Neural cell (in vitro differentiated cells): Measurements from ENCODE around the gene ULBP1. TPM values are rescaled to one million over a fixed set of nuclear protein-coding genes. Genes with fewer than 3 reads are reported as not detected.
"Not testable (repeated sequence)": the region's sequence is repeated elsewhere in the genome, so short reads cannot be mapped to it uniquely, and the experiment has no call there.

Experiments
- H2AFZ ChIP-seq: fragments of 200-600, 300-800 bp; sonication (generic), shearing (Covaris generic); 2 replicates; pipeline ENCODE4 v1.6.0; 2014; ENCODE audit warnings: low read depth, mild to moderate bottlenecking, antibody characterized with exemption, low read length, moderate library complexity
- H3F3A ChIP-seq: fragments of 200-600 bp; shearing (Covaris generic); 2 replicates; pipeline ENCODE4 v1.6.1; 2016; ENCODE audit warnings: mild to moderate bottlenecking, moderate library complexity, mixed read lengths, antibody characterized with exemption, low read length; ENCODE audit not compliant: insufficient read depth, poor library complexity, severe bottlenecking
- H3K27ac ChIP-seq: fragments of 200-600, 300-800 bp; sonication (generic), shearing (Covaris generic); 2 replicates; pipeline ENCODE4 v1.5.1; 2014; ENCODE audit warnings: mild to moderate bottlenecking, low read length, moderate library complexity
- H3K27me3 ChIP-seq: fragments of 300-800, 200-600 bp; sonication (generic), shearing (Covaris generic); 2 replicates; pipeline ENCODE4 v1.6.0; 2014; ENCODE audit warnings: mild to moderate bottlenecking, low read depth, low read length, moderate library complexity; ENCODE audit not compliant: insufficient read depth
- H3K36me3 ChIP-seq: fragments of 300-800, 200-600 bp; sonication (generic), shearing (Covaris generic); 2 replicates; pipeline ENCODE4 v1.5.1; 2014; ENCODE audit warnings: mild to moderate bottlenecking, antibody characterized with exemption, low read length, moderate library complexity; ENCODE audit not compliant: insufficient read depth
- H3K4me2 ChIP-seq: fragments of 300-800, 200-600 bp; sonication (generic), shearing (Covaris generic); 2 replicates; pipeline ENCODE4 v1.6.0; 2014; ENCODE audit warnings: mild to moderate bottlenecking, low read length
- H3K4me3 ChIP-seq: fragments of 300-800, 200-600 bp; sonication (generic), shearing (Covaris generic); 2 replicates; pipeline ENCODE4 v1.5.1; 2014; ENCODE audit warnings: mild to moderate bottlenecking, low read length, moderate library complexity
- H3K79me2 ChIP-seq: fragments of 200-600 bp; shearing (Covaris generic); replicated peaks from 2 replicates; pipeline ENCODE4 v1.6.0; 2014; ENCODE audit warnings: mild to moderate bottlenecking, low read length, moderate library complexity; ENCODE audit not compliant: insufficient read depth
- H3K9ac ChIP-seq: fragments of 300-800, 200-600 bp; sonication (generic), shearing (Covaris generic); 2 replicates; pipeline ENCODE4 v1.6.1; 2016; ENCODE audit warnings: mild to moderate bottlenecking, low read length, mixed read lengths
- H3K9me2 ChIP-seq: fragments of 200-600 bp; shearing (Covaris generic); 2 replicates; pipeline ENCODE4 v1.6.1; 2016; ENCODE audit warnings: mild to moderate bottlenecking, low read length, mixed read lengths; ENCODE audit not compliant: insufficient read depth
- H3K9me3 ChIP-seq: fragments of 200-600, 300-800 bp; sonication (generic), shearing (Covaris generic); 2 replicates; pipeline ENCODE4 v1.6.1; 2016; ENCODE audit warnings: mild to moderate bottlenecking, mixed run types, low read length, moderate library complexity, mixed read lengths
- H4K20me1 ChIP-seq: fragments of 200-600 bp; shearing (Covaris generic); 2 replicates; pipeline ENCODE4 v1.6.1; 2016; ENCODE audit warnings: mild to moderate bottlenecking, mixed run types; ENCODE audit not compliant: insufficient read depth
- CTCF ChIP-seq: fragments of 450-650 bp; IDR thresholded peaks from 2 replicates; pipeline ENCODE4 v1.5.1; 2014; ENCODE audit warnings: antibody characterized with exemption, mild to moderate bottlenecking, moderate library complexity; ENCODE audit not compliant: poor library complexity, severe bottlenecking
- EP300 ChIP-seq: fragments of 450-650 bp; conservative IDR thresholded peaks from 2 replicates; pipeline ENCODE4 v1.6.1; 2014; ENCODE audit warnings: antibody characterized with exemption, mild to moderate bottlenecking, moderate library complexity; ENCODE audit not compliant: poor library complexity, severe bottlenecking
- EZH2 ChIP-seq: fragments of 200-600, 300-800 bp; shearing (Covaris generic), sonication (generic); IDR thresholded peaks from 2 replicates; pipeline ENCODE4 v1.6.1; 2014; ENCODE audit warnings: antibody characterized with exemption, low read length, borderline replicate concordance, mild to moderate bottlenecking; ENCODE audit not compliant: insufficient read depth, poor library complexity, severe bottlenecking
- MXI1 ChIP-seq: fragments of 450-650 bp; conservative IDR thresholded peaks from 2 replicates; pipeline ENCODE4 v1.6.1; 2014; ENCODE audit warnings: antibody characterized with exemption, mild to moderate bottlenecking; ENCODE audit not compliant: poor library complexity, severe bottlenecking
- POLR2AphosphoS5 ChIP-seq: IDR thresholded peaks from 2 replicates; pipeline ENCODE4 v1.6.1; 2012
- RAD21 ChIP-seq: fragments of 450-650 bp; conservative IDR thresholded peaks from 2 replicates; pipeline ENCODE4 v1.6.1; 2014; ENCODE audit warnings: antibody characterized with exemption, mild to moderate bottlenecking, moderate library complexity
- REST ChIP-seq: IDR thresholded peaks from 2 replicates; pipeline ENCODE4 v1.6.1; 2012; ENCODE audit warnings: borderline replicate concordance
- SMC3 ChIP-seq: fragments of 450-650 bp; conservative IDR thresholded peaks from 2 replicates; pipeline ENCODE4 v1.6.1; 2014; ENCODE audit warnings: antibody characterized with exemption, mild to moderate bottlenecking, moderate library complexity; ENCODE audit not compliant: poor library complexity
- TAF1 ChIP-seq: IDR thresholded peaks from 2 replicates; pipeline ENCODE4 v1.6.1; 2012; ENCODE audit warnings: low read depth
- polyA plus RNA-seq: library from polyadenylated mRNA; depleted of rRNA; stranded (reverse); fragments of >200 nt; gene quantifications from 2 replicates; pipeline ENCODE4 v1.2.3, GENCODE V29; 2014

Gene ULBP1
- polyA plus RNA-seq, 1 donor from 2014 or later, result 0.22 TPM

- no peak overlapping the region for H2AFZ ChIP-seq
- H3K9me2 ChIP-seq, result no peaks in the 10 kb centered on the region
- H4K20me1 ChIP-seq, result no peaks in the 10 kb centered on the region
- peaks cover 68% of the 10 kb centered on the region for H3K27me3 ChIP-seq
- H3K9ac ChIP-seq, result no peak overlapping the region
- H3K4me2 ChIP-seq, result no peak overlapping the region
- no peaks in the 10 kb centered on the region for H3F3A ChIP-seq
- TF ChIP-seq POLR2AphosphoS5, result no peak
- no peak for TF ChIP-seq TAF1
- no peak for TF ChIP-seq MXI1
- no peak for TF ChIP-seq REST
- no peak for TF ChIP-seq RAD21
- TF ChIP-seq EP300, result no peak
- TF ChIP-seq CTCF, result no peak
- no peak for TF ChIP-seq SMC3
- TF ChIP-seq EZH2, result no peak
- H3K36me3 ChIP-seq, result no peaks in the 10 kb centered on the region
- no peak overlapping the region for H3K4me3 ChIP-seq
- no peaks in the 10 kb centered on the region for H3K79me2 ChIP-seq
- H3K27ac ChIP-seq, result no peak overlapping the region
- no peaks in the 10 kb centered on the region for H3K9me3 ChIP-seq
Observed at GRCh38 chr6:150008588-150008987, 44.8 kb downstream of the ULBP1 start.

GRCh38 chr6:150012846-150013784 lies 49.4 kb downstream of the ULBP1 start:
- H3K4me3 ChIP-seq, H3K4me2 ChIP-seq, H3F3A ChIP-seq, H3K9me3 ChIP-seq, H4K20me1 ChIP-seq, H3K9me2 ChIP-seq, H3K9ac ChIP-seq, H3K79me2 ChIP-seq, H2AFZ ChIP-seq, H3K36me3 ChIP-seq, H3K27ac ChIP-seq: not testable (repeated sequence)
- H3K27me3 ChIP-seq, result peaks cover 90% of the 10 kb centered on the region

GRCh38 chr6:150013785-150014622 lies 50.3 kb downstream of the ULBP1 start:
- not testable (repeated sequence) for H3K4me2 ChIP-seq, H4K20me1 ChIP-seq, H3F3A ChIP-seq, H3K9ac ChIP-seq, H3K9me3 ChIP-seq, H3K36me3 ChIP-seq, H3K27ac ChIP-seq, H3K79me2 ChIP-seq, H3K4me3 ChIP-seq, H3K9me2 ChIP-seq, H2AFZ ChIP-seq
- peaks cover 88% of the 10 kb centered on the region for H3K27me3 ChIP-seq

- peaks cover 81% of the 10 kb centered on the region for H3K27me3 ChIP-seq
- not testable (repeated sequence) for H3K36me3 ChIP-seq, H3K4me3 ChIP-seq, H3K4me2 ChIP-seq, H3F3A ChIP-seq, H3K9me2 ChIP-seq, H3K9ac ChIP-seq, H3K27ac ChIP-seq, H3K79me2 ChIP-seq, H3K9me3 ChIP-seq, H2AFZ ChIP-seq, H4K20me1 ChIP-seq
Observed at GRCh38 chr6:150014623-150015280, 51.0 kb downstream of the ULBP1 start.
